ENCODE measurements around the gene ADAMTS14. TPM values are rescaled to one million over a fixed set of nuclear protein-coding genes. Genes with fewer than 3 reads are reported as not detected.

ADAMTS14 gene
- total RNA-seq, 1 experiment from 2014 or later: 2.1 TPM

DNA sequence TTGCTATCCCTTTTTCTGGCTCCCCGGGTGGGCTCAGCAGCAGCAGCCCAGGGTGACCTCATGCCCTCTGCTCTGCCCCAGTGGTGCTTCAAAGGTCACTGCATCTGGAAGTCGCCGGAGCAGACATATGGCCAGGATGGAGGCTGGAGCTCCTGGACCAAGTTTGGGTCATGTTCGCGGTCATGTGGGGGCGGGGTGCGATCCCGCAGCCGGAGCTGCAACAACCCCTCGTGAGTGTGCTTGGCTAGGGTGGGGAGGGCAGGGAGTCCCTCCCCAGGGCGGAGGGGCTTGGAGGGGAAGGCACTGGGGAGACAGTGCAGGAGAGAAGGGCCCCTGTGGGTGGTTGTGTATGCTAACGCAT lies 66.4 kb downstream of the ADAMTS14 start (continued):
- TF ChIP-seq RELA (CRISPR knock-in tag; IDR thresholded peaks at IDR 0.05; ENCODE audit: borderline replicate concordance) (no peak), NFATC4 (CRISPR knock-in tag; IDR thresholded peaks at IDR 0.05) (no peak), GRHL2 (CRISPR knock-in tag; IDR thresholded peaks at IDR 0.05; ENCODE audit: insufficient replicate concordance, severe bottlenecking) (no peak), ZNF121 (CRISPR knock-in tag; IDR thresholded peaks at IDR 0.05) (no peak), ZNF671 (CRISPR knock-in tag; IDR thresholded peaks at IDR 0.05) (no peak), TEAD1 (CRISPR knock-in tag; IDR thresholded peaks at IDR 0.05) (no peak), PRRX2 (CRISPR knock-in tag; IDR thresholded peaks at IDR 0.05) (no peak)
- TF ChIP-seq, protein P1, sequence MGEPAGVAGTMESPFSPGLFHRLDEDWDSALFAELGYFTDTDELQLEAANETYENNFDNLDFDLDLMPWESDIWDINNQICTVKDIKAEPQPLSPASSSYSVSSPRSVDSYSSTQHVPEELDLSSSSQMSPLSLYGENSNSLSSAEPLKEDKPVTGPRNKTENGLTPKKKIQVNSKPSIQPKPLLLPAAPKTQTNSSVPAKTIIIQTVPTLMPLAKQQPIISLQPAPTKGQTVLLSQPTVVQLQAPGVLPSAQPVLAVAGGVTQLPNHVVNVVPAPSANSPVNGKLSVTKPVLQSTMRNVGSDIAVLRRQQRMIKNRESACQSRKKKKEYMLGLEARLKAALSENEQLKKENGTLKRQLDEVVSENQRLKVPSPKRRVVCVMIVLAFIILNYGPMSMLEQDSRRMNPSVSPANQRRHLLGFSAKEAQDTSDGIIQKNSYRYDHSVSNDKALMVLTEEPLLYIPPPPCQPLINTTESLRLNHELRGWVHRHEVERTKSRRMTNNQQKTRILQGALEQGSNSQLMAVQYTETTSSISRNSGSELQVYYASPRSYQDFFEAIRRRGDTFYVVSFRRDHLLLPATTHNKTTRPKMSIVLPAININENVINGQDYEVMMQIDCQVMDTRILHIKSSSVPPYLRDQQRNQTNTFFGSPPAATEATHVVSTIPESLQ (CRISPR knock-in tag; IDR thresholded peaks at IDR 0.05): no peak
- TF ChIP-seq, protein P2, sequence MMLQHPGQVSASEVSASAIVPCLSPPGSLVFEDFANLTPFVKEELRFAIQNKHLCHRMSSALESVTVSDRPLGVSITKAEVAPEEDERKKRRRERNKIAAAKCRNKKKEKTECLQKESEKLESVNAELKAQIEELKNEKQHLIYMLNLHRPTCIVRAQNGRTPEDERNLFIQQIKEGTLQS (CRISPR knock-in tag; conservative IDR thresholded peaks at IDR 0.05): no peak

DNA sequence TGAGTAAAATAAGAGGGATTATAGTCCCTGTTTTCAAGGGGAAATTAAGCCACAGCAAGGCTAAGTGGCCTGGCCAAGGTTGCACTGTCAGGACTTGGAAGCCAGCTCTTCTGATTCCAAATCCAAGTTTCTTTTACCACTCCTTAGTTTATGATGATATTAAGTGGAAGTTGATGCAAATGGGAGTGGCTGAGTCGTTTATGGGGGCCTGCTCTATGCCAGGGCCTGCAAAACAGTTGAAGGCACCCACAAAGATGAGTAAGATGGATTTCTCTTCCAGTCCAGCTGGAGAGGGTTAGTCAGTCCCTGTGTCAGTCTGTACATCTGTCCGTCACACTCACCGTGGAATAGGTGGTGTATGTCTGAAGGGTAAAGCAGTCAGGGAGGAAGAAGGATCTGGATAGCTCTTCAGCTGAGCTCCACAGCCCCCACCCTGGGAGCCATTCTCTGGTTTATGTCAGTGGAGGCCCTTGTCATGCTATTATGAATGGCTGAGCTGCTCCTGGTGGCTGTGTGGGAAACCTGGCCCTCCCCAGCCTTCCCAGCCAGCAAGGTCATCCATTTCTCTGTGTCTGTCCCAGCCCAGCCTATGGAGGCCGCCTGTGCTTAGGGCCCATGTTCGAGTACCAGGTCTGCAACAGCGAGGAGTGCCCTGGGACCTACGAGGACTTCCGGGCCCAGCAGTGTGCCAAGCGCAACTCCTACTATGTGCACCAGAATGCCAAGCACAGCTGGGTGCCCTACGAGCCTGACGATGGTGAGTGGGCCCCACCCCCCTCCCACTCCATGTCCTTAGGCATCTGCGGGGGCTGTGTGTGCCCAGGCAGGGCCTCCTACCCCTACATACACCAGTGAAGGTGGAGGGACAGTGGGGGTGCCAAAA lies 68.3 kb downstream of the ADAMTS14 start:
- peaks cover 6% of the 10 kb centered on the region for H3K9me3 Mint-ChIP-seq
- ATAC-seq: no peak
- TF ChIP-seq, protein P3, sequence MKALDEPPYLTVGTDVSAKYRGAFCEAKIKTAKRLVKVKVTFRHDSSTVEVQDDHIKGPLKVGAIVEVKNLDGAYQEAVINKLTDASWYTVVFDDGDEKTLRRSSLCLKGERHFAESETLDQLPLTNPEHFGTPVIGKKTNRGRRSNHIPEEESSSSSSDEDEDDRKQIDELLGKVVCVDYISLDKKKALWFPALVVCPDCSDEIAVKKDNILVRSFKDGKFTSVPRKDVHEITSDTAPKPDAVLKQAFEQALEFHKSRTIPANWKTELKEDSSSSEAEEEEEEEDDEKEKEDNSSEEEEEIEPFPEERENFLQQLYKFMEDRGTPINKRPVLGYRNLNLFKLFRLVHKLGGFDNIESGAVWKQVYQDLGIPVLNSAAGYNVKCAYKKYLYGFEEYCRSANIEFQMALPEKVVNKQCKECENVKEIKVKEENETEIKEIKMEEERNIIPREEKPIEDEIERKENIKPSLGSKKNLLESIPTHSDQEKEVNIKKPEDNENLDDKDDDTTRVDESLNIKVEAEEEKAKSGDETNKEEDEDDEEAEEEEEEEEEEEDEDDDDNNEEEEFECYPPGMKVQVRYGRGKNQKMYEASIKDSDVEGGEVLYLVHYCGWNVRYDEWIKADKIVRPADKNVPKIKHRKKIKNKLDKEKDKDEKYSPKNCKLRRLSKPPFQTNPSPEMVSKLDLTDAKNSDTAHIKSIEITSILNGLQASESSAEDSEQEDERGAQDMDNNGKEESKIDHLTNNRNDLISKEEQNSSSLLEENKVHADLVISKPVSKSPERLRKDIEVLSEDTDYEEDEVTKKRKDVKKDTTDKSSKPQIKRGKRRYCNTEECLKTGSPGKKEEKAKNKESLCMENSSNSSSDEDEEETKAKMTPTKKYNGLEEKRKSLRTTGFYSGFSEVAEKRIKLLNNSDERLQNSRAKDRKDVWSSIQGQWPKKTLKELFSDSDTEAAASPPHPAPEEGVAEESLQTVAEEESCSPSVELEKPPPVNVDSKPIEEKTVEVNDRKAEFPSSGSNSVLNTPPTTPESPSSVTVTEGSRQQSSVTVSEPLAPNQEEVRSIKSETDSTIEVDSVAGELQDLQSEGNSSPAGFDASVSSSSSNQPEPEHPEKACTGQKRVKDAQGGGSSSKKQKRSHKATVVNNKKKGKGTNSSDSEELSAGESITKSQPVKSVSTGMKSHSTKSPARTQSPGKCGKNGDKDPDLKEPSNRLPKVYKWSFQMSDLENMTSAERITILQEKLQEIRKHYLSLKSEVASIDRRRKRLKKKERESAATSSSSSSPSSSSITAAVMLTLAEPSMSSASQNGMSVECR (CRISPR knock-in tag; IDR thresholded peaks at IDR 0.05; ENCODE audit: borderline replicate concordance): no peak
- TF ChIP-seq ZNF317 (CRISPR knock-in tag; IDR thresholded peaks at IDR 0.05; ENCODE audit: borderline replicate concordance, low read depth) (no peak), SOX15 (CRISPR knock-in tag; IDR thresholded peaks at IDR 0.05) (no peak)
- TF ChIP-seq, protein P4, sequence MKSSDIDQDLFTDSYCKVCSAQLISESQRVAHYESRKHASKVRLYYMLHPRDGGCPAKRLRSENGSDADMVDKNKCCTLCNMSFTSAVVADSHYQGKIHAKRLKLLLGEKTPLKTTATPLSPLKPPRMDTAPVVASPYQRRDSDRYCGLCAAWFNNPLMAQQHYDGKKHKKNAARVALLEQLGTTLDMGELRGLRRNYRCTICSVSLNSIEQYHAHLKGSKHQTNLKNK (CRISPR knock-in tag; IDR thresholded peaks at IDR 0.05): no peak
- TF ChIP-seq, protein P5, sequence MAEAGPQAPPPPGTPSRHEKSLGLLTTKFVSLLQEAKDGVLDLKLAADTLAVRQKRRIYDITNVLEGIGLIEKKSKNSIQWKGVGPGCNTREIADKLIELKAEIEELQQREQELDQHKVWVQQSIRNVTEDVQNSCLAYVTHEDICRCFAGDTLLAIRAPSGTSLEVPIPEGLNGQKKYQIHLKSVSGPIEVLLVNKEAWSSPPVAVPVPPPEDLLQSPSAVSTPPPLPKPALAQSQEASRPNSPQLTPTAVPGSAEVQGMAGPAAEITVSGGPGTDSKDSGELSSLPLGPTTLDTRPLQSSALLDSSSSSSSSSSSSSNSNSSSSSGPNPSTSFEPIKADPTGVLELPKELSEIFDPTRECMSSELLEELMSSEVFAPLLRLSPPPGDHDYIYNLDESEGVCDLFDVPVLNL (CRISPR knock-in tag; IDR thresholded peaks at IDR 0.05; ENCODE audit: borderline replicate concordance, low read depth): no peak
- TF ChIP-seq, protein P6, sequence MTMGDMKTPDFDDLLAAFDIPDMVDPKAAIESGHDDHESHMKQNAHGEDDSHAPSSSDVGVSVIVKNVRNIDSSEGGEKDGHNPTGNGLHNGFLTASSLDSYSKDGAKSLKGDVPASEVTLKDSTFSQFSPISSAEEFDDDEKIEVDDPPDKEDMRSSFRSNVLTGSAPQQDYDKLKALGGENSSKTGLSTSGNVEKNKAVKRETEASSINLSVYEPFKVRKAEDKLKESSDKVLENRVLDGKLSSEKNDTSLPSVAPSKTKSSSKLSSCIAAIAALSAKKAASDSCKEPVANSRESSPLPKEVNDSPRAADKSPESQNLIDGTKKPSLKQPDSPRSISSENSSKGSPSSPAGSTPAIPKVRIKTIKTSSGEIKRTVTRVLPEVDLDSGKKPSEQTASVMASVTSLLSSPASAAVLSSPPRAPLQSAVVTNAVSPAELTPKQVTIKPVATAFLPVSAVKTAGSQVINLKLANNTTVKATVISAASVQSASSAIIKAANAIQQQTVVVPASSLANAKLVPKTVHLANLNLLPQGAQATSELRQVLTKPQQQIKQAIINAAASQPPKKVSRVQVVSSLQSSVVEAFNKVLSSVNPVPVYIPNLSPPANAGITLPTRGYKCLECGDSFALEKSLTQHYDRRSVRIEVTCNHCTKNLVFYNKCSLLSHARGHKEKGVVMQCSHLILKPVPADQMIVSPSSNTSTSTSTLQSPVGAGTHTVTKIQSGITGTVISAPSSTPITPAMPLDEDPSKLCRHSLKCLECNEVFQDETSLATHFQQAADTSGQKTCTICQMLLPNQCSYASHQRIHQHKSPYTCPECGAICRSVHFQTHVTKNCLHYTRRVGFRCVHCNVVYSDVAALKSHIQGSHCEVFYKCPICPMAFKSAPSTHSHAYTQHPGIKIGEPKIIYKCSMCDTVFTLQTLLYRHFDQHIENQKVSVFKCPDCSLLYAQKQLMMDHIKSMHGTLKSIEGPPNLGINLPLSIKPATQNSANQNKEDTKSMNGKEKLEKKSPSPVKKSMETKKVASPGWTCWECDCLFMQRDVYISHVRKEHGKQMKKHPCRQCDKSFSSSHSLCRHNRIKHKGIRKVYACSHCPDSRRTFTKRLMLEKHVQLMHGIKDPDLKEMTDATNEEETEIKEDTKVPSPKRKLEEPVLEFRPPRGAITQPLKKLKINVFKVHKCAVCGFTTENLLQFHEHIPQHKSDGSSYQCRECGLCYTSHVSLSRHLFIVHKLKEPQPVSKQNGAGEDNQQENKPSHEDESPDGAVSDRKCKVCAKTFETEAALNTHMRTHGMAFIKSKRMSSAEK (CRISPR knock-in tag; IDR thresholded peaks at IDR 0.05; ENCODE audit: borderline replicate concordance): no peak
- H3K4me3 Mint-ChIP-seq: no peak overlapping the region
- H3K27ac Mint-ChIP-seq: no peak overlapping the region
- 0 out of 2 replicates have a peak, but pooled peaks cover 3% of the 10 kb centered on the region for H3K36me3 Mint-ChIP-seq
- H3K27me3 Mint-ChIP-seq (ENCODE audit: low read depth): no peaks in the 10 kb centered on the region
- no peak for DNase-seq (ENCODE audit: low spot score)
- CTCF ChIA-PET: interaction anchor here (0.8 kb wide), 2 partner anchors 9 to 163 kb away, joined by 3 read pairs; no protein-coding TSS in a partner anchor
- POLR2A ChIA-PET: no interaction called here
- 0 out of 2 replicates have a peak, but pooled peaks cover 2% of the 10 kb centered on the region for H3K4me1 Mint-ChIP-seq

Data from WTC11 (cell line).